Fibroblast of skin of scalp (primary cell): ENCODE results near the gene RAB10.
"Not testable (repeated sequence)": the region's sequence is repeated elsewhere in the genome, so short reads cannot be mapped to it uniquely, and the experiment has no call there.

ENCODE experiments used
- DNase-seq: peaks from one replicate; pipeline ENCODE4 v3.0.0-alpha.2; 2013

Gene RAB10

GRCh38 chr2:26016706-26017045 lies 17.2 kb upstream of the RAB10 start:
- DNase-seq, result not testable (repeated sequence)

GRCh38 chr2:26017464-26018183 lies 16.3 kb upstream of the RAB10 start:
- no peak for DNase-seq

- DNase-seq, result peak; percentile 72
Observed at GRCh38 chr2:26018184-26019055, 15.5 kb upstream of the RAB10 start.

GRCh38 chr2:26020231-26020640 lies 13.6 kb upstream of the RAB10 start:
- no peak for DNase-seq

- no peak for DNase-seq
Observed at GRCh38 chr2:26024260-26024659, 9.6 kb upstream of the RAB10 start.

- DNase-seq, result no peak
Observed at GRCh38 chr2:26025509-26025908, 8.4 kb upstream of the RAB10 start.

- DNase-seq, result not testable (repeated sequence)
Observed at GRCh38 chr2:26028083-26028482, 5.8 kb upstream of the RAB10 start.

GRCh38 chr2:26032586-26033269 lies 1.2 kb upstream of the RAB10 start:
- not testable (repeated sequence) for DNase-seq

- peak; percentile 81 for DNase-seq
Observed at GRCh38 chr2:26033270-26033817, 540 bp upstream of the RAB10 start.

GRCh38 chr2:26034637-26034992 lies 731 bp downstream of the RAB10 start:
- no peak for DNase-seq

GRCh38 chr2:26035090-26035743 lies 1.3 kb downstream of the RAB10 start:
- no peak for DNase-seq

- peak; percentile 56 for DNase-seq
Observed at GRCh38 chr2:26039603-26040323, 5.9 kb downstream of the RAB10 start.

GRCh38 chr2:26043109-26043508 lies 9.2 kb downstream of the RAB10 start:
- no peak for DNase-seq

- no peak for DNase-seq
Observed at GRCh38 chr2:26043862-26044696, 10.2 kb downstream of the RAB10 start.

GRCh38 chr2:26048791-26049190 lies 14.9 kb downstream of the RAB10 start:
- no peak for DNase-seq

GRCh38 chr2:26049641-26050040 lies 15.8 kb downstream of the RAB10 start:
- no peak for DNase-seq

- DNase-seq, result no peak
Observed at GRCh38 chr2:26052740-26053139, 18.9 kb downstream of the RAB10 start.

GRCh38 chr2:26054598-26055348 lies 20.9 kb downstream of the RAB10 start:
- DNase-seq, result no peak

- no peak for DNase-seq
Observed at GRCh38 chr2:26058390-26058789, 24.5 kb downstream of the RAB10 start.

GRCh38 chr2:26059542-26059941 lies 25.7 kb downstream of the RAB10 start:
- no peak for DNase-seq
